ENCODE results near the gene OBSL1.

OBSL1 gene

DNA sequence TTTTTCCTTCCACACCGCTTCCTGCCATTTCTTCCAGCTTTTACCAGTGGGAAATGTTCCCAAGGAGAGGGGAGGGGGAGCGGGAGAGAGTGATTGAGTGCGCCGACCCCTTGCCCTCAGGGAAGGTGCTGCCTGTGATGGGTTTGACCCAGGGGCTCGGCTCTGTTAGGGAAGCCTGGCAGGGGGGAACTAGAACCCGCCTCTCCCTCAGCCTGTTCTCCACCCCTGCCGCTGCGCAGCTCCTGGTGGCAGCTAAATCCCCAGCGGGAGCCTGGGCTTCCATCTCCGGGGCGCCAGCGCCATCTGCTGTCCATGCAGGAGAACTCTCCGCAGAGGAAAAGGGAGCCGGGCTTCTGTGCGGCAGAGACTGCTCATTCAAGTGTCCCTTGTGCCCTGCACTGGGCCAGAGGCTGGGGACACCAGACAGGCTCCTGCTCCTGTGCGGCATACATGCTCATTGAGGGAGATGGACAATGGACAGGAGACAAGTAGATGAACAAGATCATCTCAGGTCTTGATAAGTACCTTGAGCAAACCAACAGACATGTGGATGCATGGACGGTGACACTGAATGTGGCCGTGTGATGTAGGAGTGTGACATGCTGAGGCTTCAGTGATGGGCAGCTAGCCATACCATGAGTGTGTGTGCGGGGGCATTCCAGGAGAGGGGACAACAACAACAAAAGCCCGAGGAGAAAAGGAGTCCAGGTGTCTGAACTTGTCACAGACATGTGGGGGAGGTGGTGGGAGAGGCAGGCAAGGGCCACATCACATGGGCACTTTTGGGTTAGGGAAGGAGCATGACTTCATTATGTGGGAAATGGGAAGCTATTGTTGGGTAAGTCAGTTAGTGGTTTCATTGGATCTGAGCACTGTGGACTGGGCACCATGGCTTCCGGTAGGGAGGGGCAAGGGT lies 41.0 kb downstream of the OBSL1 start:
- peak; percentile 98 for DNase-seq (ENCODE audit: low spot score)

DNA sequence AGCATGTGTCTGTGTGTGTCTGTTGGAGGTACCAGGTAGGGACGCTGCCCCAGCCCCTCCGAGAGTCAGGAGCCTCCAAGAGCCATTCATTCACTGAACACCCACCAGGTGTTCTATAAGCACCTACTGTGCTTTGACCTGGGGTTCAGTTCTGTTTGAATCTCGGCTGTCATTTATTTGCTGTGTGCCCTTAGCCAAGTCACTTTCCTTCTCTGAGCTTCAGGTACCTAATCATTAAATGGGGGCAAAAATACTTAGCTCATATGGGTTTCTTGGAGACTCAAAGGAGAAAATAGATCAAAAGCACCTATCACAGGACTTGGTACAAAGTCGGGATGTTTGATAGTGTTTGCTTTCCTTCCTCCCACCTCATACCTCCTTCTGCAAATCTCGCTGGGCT lies 43.9 kb downstream of the OBSL1 start:
- no peak for DNase-seq (ENCODE audit: low spot score)

DNA sequence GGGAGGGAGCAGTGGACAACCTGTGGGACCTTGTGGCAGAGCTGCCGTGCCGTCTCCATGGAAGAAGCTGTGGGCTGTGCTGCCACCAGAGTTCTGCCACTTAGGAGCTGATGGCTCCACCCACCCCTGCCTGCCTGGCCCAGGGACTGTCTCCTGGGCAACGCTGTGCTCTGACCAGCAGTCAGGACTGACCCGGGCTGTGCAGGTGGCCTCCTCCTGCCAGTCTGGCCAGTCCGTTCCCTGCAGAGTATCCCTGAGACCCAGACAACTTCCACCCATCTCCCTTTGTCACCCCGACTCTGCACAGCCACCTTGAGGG lies 44.3 kb downstream of the OBSL1 start:
- no peak for DNase-seq (ENCODE audit: low spot score)

DNA sequence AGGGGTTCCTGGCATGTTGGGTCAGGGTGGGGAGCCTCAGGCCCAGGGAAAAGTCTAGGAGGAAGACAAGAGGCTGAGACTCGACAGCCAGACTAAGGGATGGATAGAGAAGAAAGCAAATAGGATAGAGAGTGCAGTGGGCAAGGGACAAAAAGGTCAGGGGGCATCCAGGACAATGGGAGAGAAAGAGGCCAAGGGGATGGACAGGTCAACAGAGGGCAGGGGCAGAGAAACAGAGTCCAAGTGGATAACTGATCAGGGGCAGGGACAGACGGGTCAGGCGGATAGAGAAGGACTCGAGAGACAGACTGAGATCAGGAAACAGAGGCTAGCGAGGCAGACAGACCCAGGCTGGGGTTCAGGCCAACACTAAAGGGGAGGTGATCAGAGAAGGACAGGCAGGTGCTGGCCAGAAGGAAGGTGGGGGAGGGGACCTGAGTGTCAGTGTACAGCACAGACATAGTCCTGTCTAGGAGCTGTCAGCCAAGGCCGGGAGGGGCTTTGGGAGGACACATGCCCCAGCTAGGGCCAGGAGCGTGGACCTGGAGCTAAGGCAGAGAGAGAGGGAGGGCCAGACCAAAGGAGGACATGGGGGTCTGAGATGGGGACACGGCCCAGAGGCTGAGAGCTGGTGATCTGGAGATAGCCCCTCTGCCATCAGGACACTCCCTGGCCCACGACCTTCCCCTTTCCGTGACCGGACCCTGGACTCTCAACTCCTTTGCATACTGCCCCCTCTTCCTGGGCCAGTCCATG lies 44.8 kb downstream of the OBSL1 start:
- no peak for DNase-seq (ENCODE audit: low spot score)

DNA sequence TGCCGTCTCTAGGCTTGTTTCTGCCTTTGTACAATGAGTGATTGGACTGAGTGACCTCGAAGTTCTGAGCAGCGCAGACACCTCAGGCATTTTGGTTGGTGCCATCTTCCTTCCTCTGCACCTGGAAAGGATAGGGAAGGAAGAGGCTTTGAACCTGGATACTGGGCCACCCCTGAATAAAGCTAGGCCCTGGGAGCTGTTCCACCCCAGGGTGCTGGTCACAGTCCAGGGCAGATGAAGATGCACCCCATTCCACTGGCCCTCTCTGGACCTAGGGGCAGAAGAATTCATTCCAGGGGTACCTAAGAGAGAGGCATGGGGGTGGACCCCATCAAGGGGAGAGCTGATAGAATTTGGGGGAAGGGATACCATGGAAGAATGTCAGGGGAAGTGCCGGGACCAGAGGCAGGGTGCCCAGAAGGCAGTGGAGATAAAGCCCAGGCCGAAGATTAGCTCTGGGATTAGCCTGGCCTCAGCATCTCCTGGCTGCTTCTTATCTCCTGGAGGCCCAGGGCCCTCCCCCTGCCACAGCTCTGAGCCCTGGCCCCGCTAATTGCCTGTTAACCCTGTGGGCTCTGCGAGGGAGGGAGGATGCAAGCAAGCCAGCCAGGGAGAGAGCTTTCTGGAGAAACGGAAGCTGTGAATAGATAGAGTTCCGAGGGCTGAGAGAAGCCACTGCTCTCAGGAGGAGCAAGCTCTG lies 45.7 kb downstream of the OBSL1 start:
- no peak for DNase-seq (ENCODE audit: low spot score)

DNA sequence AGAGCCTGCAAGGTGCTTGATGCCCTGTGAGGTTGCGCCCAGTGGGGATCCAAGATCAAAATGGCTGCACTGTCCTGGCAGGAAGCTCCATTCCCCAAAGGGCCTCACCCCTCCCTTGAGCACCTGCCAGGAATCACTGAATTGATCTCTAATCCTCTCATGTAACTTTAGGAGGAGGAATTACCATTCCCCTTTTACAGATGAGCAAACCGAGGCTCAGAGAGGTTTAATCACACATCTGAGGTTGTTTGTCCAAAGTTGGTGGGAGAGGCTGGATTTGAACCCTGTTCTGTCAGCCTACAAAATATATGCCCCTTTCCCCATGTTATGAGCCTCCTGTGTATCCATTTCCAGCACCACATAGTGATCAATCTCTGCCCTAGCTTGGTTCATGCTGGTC lies 46.5 kb downstream of the OBSL1 start:
- DNase-seq (ENCODE audit: low spot score) = no peak

DNA sequence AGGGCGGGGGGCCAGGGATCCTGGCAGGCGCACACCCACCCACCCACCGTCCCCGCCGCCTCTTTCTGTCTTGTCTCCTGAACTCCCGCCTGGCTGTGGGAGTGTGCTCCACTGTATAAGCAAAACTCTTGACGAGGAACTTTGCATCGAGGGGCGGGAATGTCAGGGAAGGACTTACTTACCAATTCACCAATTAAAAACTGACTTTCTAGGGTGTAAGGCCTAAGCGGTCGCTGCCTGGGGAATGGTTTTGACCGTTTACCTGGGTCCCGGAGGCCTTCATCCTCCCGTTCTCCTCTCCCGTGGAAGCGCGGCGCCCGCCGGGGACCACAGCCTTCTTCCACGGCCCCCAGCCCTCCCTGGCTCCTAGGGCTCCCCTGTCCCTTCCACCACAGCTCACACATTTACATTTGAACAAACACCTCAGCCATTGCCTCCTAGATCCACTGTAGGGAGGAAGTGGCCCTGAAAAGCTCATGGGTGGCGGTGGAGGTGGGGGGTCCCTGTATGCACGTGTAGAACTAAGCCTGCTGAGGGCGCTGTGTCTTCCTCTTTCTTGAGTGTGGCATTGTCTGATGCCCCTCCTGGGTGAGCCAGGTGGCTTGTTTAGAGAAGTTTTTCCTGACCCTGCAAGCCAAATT lies 48.2 kb downstream of the OBSL1 start:
- no peak for DNase-seq (ENCODE audit: low spot score)

DNA sequence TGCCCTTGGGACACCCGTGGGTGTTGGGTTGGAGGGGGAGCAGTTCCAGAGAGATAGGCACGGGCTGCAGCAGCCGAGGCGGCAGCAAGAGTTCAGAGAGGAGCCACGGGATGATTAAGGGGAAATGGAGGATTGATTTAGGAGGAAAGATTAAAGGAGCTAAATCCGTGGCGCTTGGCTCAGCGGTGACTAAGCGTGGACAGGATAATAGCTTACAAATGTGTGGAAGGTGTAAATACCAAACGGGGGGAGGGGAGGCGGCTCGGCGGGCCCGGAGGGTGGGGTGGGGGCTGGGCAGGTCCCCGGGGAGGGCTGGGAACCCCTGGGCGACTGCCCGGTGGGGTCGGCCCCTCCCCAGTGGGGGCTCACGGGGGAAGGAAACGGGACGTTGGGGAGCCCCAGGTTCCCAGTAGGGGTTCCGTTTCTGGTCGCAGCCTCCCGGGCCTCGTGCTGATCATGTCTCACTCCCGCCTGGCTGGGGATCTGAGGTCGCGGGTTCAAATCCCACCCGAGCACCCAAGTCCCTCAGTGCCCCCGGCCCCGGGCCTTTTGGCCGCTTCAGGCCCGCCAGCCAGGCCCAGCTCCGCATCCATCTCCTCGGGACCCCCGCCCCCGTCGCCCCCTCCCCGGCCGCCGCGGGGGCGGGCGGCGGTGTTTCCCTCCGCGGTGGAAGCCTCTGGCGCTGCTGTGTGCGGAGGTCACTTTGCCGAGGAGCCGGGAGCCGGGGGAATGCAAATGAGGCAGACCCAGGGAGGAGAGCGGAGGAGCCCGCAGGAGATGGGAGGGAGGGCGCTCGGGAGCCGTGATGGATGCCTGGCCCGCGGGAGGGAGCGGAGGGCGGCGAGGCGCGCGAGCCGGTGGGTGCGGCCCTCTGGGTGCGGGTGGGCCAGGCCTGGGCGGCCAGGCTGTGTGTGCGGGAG lies 49.0 kb downstream of the OBSL1 start:
- peak; percentile 79 for DNase-seq (ENCODE audit: low spot score)

DNA sequence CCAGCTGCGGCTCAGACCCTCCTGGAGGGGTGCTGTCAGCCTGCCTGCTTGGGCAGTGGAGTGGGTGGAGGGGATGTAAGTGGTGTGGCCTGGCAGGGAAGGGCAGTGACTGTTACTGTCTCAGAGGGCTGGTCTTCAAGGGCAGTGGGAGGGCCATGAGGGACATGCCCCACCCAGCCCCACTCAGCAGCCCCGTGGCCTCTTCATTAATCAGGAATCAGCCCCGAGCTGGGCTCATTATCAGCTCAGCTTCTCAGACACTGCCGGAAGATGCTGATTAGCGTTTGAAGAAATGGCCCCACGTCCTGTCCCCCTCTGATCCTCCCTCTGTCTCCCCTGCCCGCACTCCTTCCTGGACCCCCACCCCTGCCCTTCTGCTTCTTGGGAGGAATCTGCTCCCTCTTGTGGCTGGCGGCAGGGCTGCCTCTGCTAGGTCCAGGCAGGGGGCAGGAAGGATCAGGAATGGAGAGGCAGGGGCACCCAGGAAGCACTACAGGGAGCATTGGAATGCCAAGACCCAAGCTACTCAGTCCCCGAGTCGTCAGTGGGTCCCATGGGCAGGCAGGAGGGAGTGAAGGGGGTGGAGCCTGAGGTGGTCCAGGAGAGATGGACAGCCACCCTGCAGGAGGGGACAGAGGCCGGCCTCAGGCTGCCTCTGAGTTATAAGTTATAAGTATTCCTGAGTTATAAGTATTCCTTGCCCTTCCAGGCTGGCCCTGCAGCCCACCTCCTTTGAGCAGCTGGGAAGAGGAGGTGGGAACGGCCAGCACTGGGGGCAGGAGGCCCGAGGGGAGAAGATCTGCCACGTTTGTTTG lies 50.1 kb downstream of the OBSL1 start:
- DNase-seq (ENCODE audit: low spot score) = peak; percentile 97

DNA sequence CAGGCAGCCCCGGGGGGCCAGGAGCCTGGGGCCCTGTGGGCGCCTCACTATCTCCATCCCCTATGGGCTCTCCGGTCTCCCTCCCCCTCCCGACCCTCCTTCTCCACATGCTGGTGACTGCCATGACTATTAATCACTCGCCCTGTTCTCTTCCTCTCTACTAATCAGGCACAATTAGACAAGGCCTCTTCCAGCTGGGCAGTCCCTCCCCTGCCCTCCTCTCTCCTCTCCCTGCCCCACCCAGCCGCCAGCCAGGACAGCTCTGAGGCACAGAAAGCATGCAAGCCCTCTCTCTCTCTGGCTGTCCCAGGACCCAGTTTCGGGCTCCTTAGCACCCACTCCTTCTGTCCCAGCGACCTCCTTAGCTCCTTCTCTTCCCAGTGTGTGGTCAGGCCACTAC lies 51.3 kb downstream of the OBSL1 start:
- DNase-seq (ENCODE audit: low spot score) = no peak

DNA sequence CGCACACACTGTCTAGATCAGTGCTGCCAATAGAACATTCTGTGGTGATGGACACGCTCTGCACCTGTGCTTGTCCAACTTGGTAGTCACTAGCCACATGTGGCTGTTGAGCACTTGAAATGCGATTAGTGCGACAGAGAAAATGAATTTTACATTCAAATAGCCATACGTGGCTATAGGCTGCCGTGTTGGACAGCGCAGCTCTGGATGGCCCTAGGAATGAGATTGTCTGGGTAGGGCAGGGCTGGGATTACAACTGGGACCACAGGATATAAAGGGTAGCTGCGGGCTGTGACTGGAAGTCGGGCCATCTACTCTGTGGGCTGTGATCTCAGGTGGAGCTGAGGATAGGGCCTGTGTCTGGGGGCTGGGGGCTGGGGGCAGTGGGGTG lies 51.8 kb downstream of the OBSL1 start:
- DNase-seq (ENCODE audit: low spot score) = no peak

DNA sequence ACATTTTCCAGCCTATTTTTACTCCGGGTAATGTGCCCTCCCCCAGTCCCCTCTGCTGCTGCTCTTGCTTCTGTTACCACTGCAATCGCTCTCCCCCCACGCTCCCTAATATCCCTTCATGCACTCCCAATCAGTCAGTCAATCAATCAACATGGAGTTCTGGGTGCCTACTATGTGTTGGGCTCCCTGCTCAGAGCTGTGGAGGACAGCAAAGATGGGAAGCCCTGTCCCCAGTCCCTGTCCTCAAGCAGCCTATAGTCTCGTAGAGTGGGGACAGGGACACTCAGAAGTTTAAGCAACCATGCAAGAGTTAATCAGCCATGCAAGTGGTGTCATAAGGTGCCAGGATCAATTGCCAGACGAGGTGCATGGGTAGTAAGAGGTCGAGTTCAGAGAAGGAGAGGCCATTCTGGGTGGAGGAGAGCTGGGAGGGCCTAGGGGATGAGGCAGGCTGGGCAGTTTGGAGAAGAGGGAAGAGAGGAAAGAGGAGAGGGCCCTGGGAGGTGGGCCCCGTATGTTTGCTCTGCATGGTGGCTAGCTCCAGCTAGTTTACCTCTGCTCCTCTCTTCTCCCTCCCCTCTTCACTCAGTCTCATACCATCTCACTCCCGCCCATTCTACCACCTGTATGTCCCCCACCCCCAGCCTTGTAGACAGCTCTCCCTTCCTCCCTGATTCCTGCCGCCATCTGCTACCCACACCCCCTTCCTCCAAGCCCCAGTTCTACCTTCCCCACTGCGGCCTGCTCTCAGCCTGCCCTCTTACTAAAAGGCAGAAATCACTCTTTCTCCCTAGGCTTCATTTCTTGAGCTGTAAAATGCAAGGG lies 53.2 kb downstream of the OBSL1 start:
- DNase-seq (ENCODE audit: low spot score) = no peak

DNA sequence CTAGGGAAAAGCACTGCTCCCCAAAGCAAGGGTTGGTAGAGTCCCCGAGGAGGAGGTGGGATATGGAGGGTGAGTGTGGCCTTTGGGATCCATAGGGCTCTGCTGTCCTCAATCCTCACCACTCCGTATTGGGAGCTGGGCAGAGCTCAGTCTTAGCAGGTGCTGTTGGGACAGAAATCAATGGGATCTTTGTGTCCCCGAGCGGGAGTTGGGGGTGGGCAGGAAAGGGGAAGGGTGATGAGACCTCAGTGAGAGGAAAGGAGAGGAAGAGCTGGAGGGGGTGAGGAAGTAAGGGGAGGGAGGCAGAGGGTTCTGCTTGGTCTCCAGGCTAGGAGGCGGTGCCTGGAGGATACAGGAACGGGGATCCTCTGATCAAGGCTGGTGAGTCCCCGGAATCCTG lies 54.5 kb downstream of the OBSL1 start:
- DNase-seq (ENCODE audit: low spot score) = no peak

DNA sequence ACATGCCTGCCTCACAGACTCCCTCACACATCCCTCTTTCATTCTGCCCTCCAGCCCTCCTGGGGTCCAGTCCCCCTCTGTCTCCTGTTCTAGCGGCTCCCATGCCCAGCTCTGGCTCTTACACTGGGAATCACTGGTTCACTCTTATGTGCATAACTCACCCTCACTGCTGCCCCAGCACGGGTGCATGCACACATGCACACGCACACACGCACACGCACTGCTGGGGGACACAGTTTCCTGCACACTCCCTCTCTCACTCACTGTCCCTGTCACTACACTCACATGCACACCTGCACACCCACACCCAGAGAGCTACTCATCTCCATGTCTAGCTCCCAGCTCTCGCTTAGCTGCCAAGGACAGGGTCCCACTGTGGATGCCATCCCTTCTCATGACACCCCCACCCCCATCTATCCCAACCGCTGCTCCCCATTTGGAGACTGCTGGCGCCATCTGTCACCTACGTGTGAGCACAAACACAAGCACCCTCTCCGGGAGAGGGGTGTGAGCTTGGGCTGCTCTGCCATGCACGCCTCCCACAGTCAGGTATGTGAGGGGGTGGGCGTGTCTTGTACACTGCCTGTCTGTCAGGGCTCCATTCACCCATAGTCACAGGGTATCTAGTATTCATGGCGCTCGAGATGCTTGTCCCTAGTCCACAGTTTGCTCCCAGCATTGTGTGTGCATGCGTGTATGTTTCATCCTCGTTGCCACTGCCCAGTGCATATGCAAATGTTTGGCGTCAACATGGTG lies 55.3 kb downstream of the OBSL1 start:
- no peak for DNase-seq (ENCODE audit: low spot score)

DNA sequence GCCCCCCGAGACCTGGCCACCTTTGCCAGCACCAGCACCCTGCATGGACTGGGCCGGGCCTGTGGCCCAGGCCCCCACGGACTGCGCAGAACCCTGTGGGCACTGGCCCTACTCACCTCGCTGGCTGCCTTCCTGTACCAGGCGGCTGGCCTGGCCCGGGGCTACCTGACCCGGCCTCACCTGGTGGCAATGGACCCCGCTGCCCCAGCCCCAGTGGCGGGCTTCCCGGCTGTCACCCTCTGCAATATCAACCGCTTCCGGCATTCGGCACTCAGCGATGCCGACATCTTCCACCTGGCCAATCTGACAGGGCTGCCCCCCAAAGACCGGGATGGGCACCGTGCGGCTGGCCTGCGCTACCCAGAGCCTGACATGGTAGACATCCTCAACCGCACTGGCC lies 56.5 kb downstream of the OBSL1 start:
- no peak for DNase-seq (ENCODE audit: low spot score)

DNA sequence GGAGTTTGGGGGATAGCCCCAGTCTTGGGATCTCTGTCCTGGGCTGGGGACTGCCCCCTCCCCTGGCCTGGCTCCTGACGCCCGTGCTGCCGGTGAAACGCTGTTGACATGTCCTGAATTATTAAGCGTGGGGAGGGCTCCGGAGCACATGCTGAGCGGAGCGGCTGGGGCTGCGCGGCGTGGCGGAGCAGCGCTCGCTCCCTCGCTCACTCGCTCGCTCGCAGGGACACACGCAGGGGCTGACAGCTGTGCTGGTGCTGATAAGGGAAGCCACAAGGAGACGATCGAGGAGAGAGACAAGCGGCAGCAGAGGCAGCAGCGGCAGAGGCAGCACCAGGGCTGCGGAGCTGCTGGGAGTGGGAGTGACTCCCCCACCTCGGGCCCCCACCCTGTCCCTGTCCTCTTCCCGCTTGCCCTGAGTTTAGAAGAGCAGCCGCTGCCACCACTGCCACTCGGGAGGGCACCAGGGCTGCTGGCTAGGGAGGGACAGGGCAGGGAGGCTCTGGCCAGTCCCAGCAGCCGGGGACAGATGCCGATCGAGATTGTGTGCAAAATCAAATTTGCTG lies 57.1 kb downstream of the OBSL1 start, which contains the start of gene ASIC4:
ASIC4 (plus strand) TSS at position 287 of the 566 bp plus-strand sequence; CDS start at position 530, 243 bp downstream.
- DNase-seq (ENCODE audit: low spot score) = no peak

DNA sequence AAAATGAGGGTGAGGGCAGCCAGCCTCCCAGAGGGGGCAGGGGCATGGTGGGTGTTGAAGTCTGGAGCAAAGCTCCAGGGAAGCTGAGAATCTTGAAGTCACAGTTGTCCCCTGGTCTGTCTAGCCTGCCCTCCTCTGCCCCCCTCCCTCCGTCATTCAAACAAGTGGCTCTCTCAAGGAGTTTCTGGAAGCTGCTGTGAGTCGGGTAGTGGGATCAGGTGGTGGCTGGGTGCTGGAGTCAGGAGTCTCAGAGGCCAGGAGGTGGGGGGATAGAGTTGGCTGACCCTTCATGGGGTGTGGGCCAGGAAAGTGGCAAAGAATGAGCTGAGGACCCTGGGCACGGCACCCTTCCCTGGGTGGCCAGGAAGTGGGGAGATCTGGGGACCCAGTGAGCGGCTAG lies 57.6 kb downstream of the OBSL1 start:
- DNase-seq (ENCODE audit: low spot score) = no peak

DNA sequence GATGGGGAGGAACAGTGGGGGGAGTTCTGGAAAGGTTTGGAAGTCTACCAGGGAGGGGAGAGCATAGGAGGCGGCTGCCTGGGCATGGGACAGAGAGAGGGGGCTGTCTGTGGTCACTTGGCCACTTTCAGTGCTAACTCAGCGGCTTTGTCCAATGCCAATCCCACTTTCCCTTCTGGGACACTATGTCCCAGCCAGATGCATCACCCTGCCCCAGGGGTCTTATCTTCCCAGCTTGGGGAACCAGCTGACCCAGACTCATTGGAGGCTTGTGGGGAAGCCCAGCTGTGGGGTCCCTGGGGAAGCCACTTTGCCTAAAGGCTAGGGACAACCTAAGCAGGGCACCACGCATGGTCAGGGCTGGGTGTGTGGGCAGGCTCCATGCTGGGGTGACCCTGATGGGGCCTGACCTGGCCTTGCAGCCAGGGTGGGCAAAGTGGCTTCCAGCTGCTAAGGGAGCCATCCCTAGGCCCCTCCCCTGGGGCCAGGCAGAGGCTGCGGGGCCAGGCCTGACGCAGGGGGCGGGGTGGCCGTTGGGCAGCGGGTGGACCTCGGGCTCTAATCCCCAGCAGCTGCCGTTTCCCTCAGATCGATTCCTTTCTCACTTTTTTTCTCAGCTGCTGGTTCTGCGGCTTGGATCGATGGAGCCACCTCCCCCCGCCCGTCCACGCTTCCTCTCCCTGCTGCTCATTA lies 58.7 kb downstream of the OBSL1 start:
- no peak for DNase-seq (ENCODE audit: low spot score)
